ENCODE data around the gene ZRANB1. TPM values are rescaled to one million over a fixed set of nuclear protein-coding genes. Genes with fewer than 3 reads are reported as not detected.

The ZRANB1 gene
- polyA plus RNA-seq, 4 donors, result 6.3 to 17.0 (median 8.2) TPM

- WGBS, 3 donors, result 77 to 84% (median 82%) methylated on average over 21 of the region's 21 CpGs
- FAIRE-seq (no peak), DNase-seq (no peak)
- no peak overlapping the region for H3K4me3 ChIP-seq (ENCODE audit: low read depth in 1 of 3, low read length in 3 of 3)
- H3K27ac ChIP-seq (ENCODE audit: low read depth in 1 of 3, low read length in 2 of 3), result no peak overlapping the region
- no peaks in the 10 kb centered on the region for H3K9me3 ChIP-seq (ENCODE audit: control insufficient read depth in 2 of 2, insufficient read depth in 1 of 2, low read depth in 1 of 2, low read length in 1 of 2)
- no peaks in the 10 kb centered on the region for H3K27me3 ChIP-seq (ENCODE audit: control insufficient read depth in 3 of 3, insufficient read depth in 3 of 3, low read length in 3 of 3)
- peaks cover 17 to 99% (median 18%) of the 10 kb centered on the region in 3 donors for H3K36me3 ChIP-seq (ENCODE audit: control insufficient read depth in 3 of 3, insufficient read depth in 2 of 3, low read depth in 1 of 3, low read length in 3 of 3)
- H3K4me1 ChIP-seq (ENCODE audit: control insufficient read depth in 3 of 3, insufficient read depth in 2 of 3, low read depth in 1 of 3, low read length in 2 of 3), result no peaks in the 10 kb centered on the region
Measured at GRCh38 chr10:125001313-125002046, 59.6 kb downstream of the ZRANB1 start.

GRCh38 chr10:125002047-125002422 lies 60.1 kb downstream of the ZRANB1 start:
- FAIRE-seq, result no peak

DNA sequence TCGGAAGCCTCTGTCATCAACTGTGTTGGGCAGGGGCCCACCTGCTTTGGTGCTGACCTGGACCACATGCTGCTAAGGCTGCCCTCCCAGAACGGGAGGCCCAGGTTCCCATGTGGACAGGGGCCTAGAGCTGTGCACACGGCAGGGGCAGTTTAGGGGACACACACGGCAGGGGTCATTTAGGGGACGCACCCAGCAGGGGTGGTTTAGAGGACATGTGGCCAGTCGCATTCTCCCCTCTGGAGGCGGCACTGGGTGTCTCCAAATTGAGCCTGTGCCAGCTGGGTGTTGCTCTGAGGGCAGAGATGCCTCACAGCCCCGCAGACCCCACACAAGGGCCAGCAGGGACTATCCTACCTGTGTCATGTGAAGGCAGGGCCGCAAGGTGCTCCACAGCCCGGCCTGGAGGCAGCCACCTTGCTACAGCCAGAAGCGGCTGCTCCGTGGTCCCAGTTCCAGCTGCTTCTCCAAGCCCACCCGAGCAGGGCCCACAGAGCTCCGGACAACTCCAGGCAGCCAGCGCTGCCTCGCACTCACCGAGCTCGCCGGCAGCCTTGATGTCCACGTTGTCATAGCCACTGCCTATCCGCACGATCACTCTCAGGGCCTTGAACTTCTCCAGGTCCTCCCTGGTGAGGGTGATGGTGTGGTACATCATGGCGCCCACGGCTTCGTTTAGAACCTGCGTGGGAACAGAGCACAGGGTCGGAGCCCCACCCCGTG lies 60.7 kb downstream of the ZRANB1 start:
- no peak overlapping the region for H3K27ac ChIP-seq (ENCODE audit: low read depth in 1 of 3, low read length in 2 of 3)
- 86 to 89% (median 88%) methylated on average over 27 to 28 of the region's 28 CpGs for WGBS, 3 donors
- H3K4me3 ChIP-seq (ENCODE audit: low read depth in 1 of 3, low read length in 3 of 3), result no peak overlapping the region
- no peaks in the 10 kb centered on the region for H3K4me1 ChIP-seq (ENCODE audit: control insufficient read depth in 3 of 3, insufficient read depth in 2 of 3, low read depth in 1 of 3, low read length in 2 of 3)
- FAIRE-seq (no peak), DNase-seq (no peak)
- no peaks in the 10 kb centered on the region for H3K9me3 ChIP-seq (ENCODE audit: control insufficient read depth in 2 of 2, insufficient read depth in 1 of 2, low read depth in 1 of 2, low read length in 1 of 2)
- no peaks in the 10 kb centered on the region for H3K27me3 ChIP-seq (ENCODE audit: control insufficient read depth in 3 of 3, insufficient read depth in 3 of 3, low read length in 3 of 3)
- peaks cover 11 to 98% (median 16%) of the 10 kb centered on the region in 3 donors for H3K36me3 ChIP-seq (ENCODE audit: control insufficient read depth in 3 of 3, insufficient read depth in 2 of 3, low read depth in 1 of 3, low read length in 3 of 3)

More at GRCh38 chr10:125002047-125002422, 60.1 kb downstream of the ZRANB1 start:
- Histone ChIP-seq H3K27me3 (ENCODE audit: control insufficient read depth in 3 of 3, insufficient read depth in 3 of 3, low read length in 3 of 3) (no peaks in the 10 kb centered on the region), H3K27ac (ENCODE audit: low read depth in 1 of 3, low read length in 2 of 3) (no peak overlapping the region), H3K9me3 (ENCODE audit: control insufficient read depth in 2 of 2, insufficient read depth in 1 of 2, low read depth in 1 of 2, low read length in 1 of 2) (no peaks in the 10 kb centered on the region), H3K4me3 (ENCODE audit: low read depth in 1 of 3, low read length in 3 of 3) (no peak overlapping the region), H3K4me1 (ENCODE audit: control insufficient read depth in 3 of 3, insufficient read depth in 2 of 3, low read depth in 1 of 3, low read length in 2 of 3) (no peaks in the 10 kb centered on the region), H3K36me3 (ENCODE audit: control insufficient read depth in 3 of 3, insufficient read depth in 2 of 3, low read depth in 1 of 3, low read length in 3 of 3) (peaks cover 16 to 99% (median 16%) of the 10 kb centered on the region in 3 donors)
- WGBS, 3 donors, result 84 to 86% (median 86%) methylated on average over 12 of the region's 12 CpGs
- no peak for DNase-seq

- 88 to 95% (median 91%) methylated on average over 27 to 34 of the region's 34 CpGs for WGBS, 3 donors
- Histone ChIP-seq H3K27ac (ENCODE audit: low read depth in 1 of 3, low read length in 2 of 3) (no peak overlapping the region), H3K4me3 (ENCODE audit: low read depth in 1 of 3, low read length in 3 of 3) (no peak overlapping the region), H3K4me1 (ENCODE audit: control insufficient read depth in 3 of 3, insufficient read depth in 2 of 3, low read depth in 1 of 3, low read length in 2 of 3) (no peaks in the 10 kb centered on the region), H3K27me3 (ENCODE audit: control insufficient read depth in 3 of 3, insufficient read depth in 3 of 3, low read length in 3 of 3) (no peaks in the 10 kb centered on the region), H3K36me3 (ENCODE audit: control insufficient read depth in 3 of 3, insufficient read depth in 2 of 3, low read depth in 1 of 3, low read length in 3 of 3) (peaks cover 11 to 94% (median 12%) of the 10 kb centered on the region in 3 donors), H3K9me3 (ENCODE audit: control insufficient read depth in 2 of 2, insufficient read depth in 1 of 2, low read depth in 1 of 2, low read length in 1 of 2) (no peaks in the 10 kb centered on the region)
- FAIRE-seq (no peak), DNase-seq (no peak)
Measured at GRCh38 chr10:125003146-125003900, 61.4 kb downstream of the ZRANB1 start.

DNA sequence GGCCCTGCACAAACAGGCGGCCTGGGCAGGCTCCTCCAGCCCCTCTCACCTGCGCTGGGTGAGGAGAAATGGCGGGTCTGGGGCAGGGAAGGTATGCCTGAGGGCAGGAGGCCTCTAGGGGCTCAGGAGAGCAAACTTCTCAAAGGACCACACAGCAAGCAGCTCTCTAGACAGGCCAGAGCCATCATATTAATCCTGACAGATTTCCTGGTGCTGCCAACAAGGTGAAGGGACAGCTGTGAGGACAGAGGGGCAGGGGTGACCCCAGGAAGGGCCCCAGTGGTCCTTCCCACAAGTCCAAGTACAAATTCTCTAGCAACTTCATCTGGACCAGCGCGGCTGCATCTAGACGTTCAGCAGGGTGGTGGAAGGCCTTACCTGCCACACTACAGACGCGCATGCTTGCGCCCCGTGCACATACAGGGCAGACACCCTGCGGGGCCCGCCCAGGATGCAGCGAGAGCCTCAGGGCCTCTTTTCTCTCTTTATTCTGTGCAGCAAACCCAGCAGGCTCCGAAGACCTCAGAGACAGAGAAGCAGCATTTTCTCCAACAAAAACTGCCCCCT lies 62.1 kb downstream of the ZRANB1 start:
- no peak for FAIRE-seq

GRCh38 chr10:125004571-125005311 lies 62.8 kb downstream of the ZRANB1 start:
- DNase-seq (no peak), FAIRE-seq (no peak)
- no peaks in the 10 kb centered on the region for H3K9me3 ChIP-seq (ENCODE audit: control insufficient read depth in 2 of 2, insufficient read depth in 1 of 2, low read depth in 1 of 2, low read length in 1 of 2)
- H3K4me3 ChIP-seq (ENCODE audit: low read depth in 1 of 3, low read length in 3 of 3), result no peak overlapping the region
- H3K4me1 ChIP-seq (ENCODE audit: control insufficient read depth in 3 of 3, insufficient read depth in 2 of 3, low read depth in 1 of 3, low read length in 2 of 3), result no peaks in the 10 kb centered on the region
- H3K36me3 ChIP-seq (ENCODE audit: control insufficient read depth in 3 of 3, insufficient read depth in 2 of 3, low read depth in 1 of 3, low read length in 3 of 3), result peaks cover 10 to 91% (median 12%) of the 10 kb centered on the region in 3 donors
- H3K27ac ChIP-seq (ENCODE audit: low read depth in 1 of 3, low read length in 2 of 3), result no peak overlapping the region
- no peaks in the 10 kb centered on the region for H3K27me3 ChIP-seq (ENCODE audit: control insufficient read depth in 3 of 3, insufficient read depth in 3 of 3, low read length in 3 of 3)
- 84 to 88% (median 85%) methylated on average over 18 to 19 of the region's 19 CpGs for WGBS, 3 donors

More for the DNA sequence above, 62.1 kb downstream of the ZRANB1 start:
- 88 to 93% (median 89%) methylated on average over 14 of the region's 14 CpGs for WGBS, 3 donors
- no peaks in the 10 kb centered on the region for H3K9me3 ChIP-seq (ENCODE audit: control insufficient read depth in 2 of 2, insufficient read depth in 1 of 2, low read depth in 1 of 2, low read length in 1 of 2)
- no peaks in the 10 kb centered on the region for H3K27me3 ChIP-seq (ENCODE audit: control insufficient read depth in 3 of 3, insufficient read depth in 3 of 3, low read length in 3 of 3)
- DNase-seq, result no peak
- H3K4me1 ChIP-seq (ENCODE audit: control insufficient read depth in 3 of 3, insufficient read depth in 2 of 3, low read depth in 1 of 3, low read length in 2 of 3), result no peaks in the 10 kb centered on the region
- no peak overlapping the region for H3K27ac ChIP-seq (ENCODE audit: low read depth in 1 of 3, low read length in 2 of 3)
- H3K4me3 ChIP-seq (ENCODE audit: low read depth in 1 of 3, low read length in 3 of 3), result no peak overlapping the region
- H3K36me3 ChIP-seq (ENCODE audit: control insufficient read depth in 3 of 3, insufficient read depth in 2 of 3, low read depth in 1 of 3, low read length in 3 of 3), result peaks cover 11 to 91% (median 12%) of the 10 kb centered on the region in 3 donors

GRCh38 chr10:125005312-125006187 lies 63.6 kb downstream of the ZRANB1 start:
- Histone ChIP-seq H3K4me3 (ENCODE audit: low read depth in 1 of 3, low read length in 3 of 3) (no peak overlapping the region), H3K27me3 (ENCODE audit: control insufficient read depth in 3 of 3, insufficient read depth in 3 of 3, low read length in 3 of 3) (no peaks in the 10 kb centered on the region), H3K4me1 (ENCODE audit: control insufficient read depth in 3 of 3, insufficient read depth in 2 of 3, low read depth in 1 of 3, low read length in 2 of 3) (no peaks in the 10 kb centered on the region), H3K9me3 (ENCODE audit: control insufficient read depth in 2 of 2, insufficient read depth in 1 of 2, low read depth in 1 of 2, low read length in 1 of 2) (peaks cover 0 to 4% of the 10 kb centered on the region in 2 donors), H3K27ac (ENCODE audit: low read depth in 1 of 3, low read length in 2 of 3) (no peak overlapping the region), H3K36me3 (ENCODE audit: control insufficient read depth in 3 of 3, insufficient read depth in 2 of 3, low read depth in 1 of 3, low read length in 3 of 3) (peaks cover 8 to 90% (median 9%) of the 10 kb centered on the region in 3 donors)
- no peak for FAIRE-seq
- DNase-seq, result no peak
- WGBS, 3 donors, result 93 to 94% (median 94%) methylated on average over 36 of the region's 36 CpGs
